GM12864 (cell line): ENCODE measurements around the gene TACC3.

Source experiments
- DNase-seq: peaks from one replicate; pipeline ENCODE4 v3.0.0-alpha.2; 2011; ENCODE audit warnings: low read depth
- H3K4me3 ChIP-seq: 2 replicates; pipeline ENCODE4 v1.5.1; 2011; ENCODE audit warnings: mild to moderate bottlenecking, low read depth, low read length, control low read depth
- TF ChIP-seq, protein P1 (sequence below): IDR thresholded peaks from 2 replicates; pipeline ENCODE4 v1.5.1; 2011; ENCODE audit warnings: low read depth, mild to moderate bottlenecking, moderate library complexity, low read length, control low read depth, inconsistent platforms; ENCODE audit errors: missing control alignments

TACC3 gene

DNA sequence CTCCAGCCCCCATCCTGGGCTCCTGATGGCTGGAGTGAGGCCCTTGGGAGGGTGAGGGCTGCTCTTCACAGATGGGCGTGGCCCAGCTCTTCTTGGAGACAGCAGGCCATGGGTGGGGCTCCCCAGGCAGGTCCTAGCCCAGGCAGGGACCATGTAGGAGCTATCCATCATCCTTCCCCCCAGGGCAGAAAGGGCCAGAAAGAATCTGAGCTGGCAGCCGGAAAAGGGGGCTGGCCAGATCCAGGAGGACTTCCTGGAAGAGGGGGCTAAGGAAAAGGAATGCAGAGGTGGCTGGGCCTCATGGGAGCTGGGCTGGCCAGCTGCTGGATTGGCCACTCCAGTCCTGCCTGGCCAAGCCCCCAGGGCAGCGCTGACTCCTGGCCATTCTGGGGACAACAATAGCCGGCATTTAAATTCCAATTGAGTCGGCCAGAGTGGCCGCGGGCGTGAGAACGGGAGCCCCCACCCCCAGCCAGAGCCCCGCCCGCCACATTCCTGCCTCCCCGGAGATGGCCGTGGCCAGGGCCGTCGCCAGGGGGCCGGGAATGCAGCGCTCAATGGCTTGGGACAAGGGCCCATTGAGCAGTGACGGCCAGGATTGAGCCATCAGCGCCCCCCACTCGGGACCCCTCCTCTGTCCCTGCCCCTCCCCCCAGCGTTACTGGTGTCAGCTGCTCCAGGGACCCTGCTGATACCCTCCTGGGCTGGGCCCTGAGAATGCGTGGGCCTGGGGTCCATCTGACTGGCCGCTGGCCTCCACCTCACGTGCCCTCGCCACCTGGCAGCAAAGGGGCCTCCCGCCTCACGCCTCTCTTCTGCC, 56.7 kb downstream of the TACC3 start:
- H3K4me3 ChIP-seq, result no peak overlapping the region
- TF ChIP-seq, protein P1, sequence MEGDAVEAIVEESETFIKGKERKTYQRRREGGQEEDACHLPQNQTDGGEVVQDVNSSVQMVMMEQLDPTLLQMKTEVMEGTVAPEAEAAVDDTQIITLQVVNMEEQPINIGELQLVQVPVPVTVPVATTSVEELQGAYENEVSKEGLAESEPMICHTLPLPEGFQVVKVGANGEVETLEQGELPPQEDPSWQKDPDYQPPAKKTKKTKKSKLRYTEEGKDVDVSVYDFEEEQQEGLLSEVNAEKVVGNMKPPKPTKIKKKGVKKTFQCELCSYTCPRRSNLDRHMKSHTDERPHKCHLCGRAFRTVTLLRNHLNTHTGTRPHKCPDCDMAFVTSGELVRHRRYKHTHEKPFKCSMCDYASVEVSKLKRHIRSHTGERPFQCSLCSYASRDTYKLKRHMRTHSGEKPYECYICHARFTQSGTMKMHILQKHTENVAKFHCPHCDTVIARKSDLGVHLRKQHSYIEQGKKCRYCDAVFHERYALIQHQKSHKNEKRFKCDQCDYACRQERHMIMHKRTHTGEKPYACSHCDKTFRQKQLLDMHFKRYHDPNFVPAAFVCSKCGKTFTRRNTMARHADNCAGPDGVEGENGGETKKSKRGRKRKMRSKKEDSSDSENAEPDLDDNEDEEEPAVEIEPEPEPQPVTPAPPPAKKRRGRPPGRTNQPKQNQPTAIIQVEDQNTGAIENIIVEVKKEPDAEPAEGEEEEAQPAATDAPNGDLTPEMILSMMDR, result no peak
- no peak for DNase-seq

DNA sequence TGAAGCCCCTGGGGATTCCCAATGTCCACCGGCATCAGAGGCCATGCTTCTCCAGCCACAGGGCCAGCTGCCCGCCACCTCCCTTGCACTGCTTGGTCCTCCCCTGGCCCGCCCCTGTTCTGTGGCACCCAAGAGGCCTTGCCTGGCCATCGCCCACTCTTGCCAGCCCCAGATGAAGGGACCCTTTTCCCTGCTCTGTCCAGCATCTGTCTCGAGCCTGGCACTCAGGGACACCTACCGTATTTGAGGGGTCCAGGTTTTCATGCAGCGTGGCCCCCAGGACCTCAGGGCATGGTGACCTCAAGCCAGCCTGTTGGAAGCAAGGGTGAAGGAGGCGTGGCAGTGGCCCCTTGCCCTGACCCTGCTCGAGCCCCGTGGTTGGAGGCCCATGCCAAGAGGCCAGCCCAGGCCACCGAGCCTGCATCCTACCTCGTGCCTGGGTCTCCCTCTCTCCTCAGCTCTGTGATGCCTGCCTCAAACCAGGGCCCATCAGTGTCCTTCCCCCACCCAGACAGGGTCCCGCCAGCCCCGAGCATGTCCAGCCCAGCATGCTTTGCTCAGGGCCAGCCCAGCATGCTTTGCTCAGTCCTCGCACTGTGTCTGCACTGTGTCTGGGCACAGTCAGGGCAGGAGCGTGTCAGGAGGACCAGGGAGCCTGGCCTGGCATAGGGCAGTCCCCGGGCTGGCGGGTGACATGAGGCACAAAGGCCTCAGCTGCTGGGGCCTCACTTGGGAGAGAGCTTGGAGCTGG, 57.5 kb downstream of the TACC3 start:
- H3K4me3 ChIP-seq, result no peak overlapping the region
- DNase-seq, result no peak
- TF ChIP-seq, protein P1, result no peak

DNA sequence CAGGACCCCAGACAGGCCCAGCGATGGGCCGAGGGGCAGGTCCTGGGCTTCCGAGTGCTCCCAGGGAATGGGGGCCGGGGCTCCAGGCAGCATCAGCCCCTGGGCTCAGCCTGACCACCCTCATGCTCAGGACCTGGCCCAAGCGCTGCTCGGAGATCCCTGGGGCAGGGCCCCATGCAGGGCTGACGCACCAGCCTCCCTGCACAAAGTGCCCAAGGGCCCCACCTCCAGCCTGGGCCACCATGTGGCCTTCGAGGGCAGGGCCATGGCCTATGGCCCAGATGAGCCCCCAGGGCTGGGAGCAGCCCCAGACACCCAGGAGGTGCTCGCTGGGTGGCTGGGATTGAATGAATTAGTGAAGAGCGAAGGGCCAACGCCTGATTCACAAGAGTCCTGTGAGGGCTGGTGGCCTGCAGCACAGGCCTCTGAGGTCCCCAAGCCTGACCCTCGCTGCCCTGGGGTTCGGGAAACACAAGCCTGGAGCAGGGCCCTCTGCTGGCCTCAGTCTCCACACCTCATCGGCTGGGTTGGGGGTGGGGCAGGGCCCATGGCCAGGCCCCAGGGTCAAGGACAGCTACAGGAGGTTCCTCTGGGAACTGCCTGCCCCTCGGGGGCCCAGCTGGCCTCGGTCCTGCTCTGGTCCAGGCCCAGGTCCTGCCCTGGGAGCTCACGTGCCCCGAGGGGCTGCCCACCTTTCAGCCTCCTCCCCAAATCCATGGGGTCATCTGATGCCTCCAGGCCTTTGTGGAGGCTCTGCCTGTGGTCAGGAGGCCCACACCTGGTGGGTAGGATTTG, 58.5 kb downstream of the TACC3 start:
- DNase-seq, result no peak
- H3K4me3 ChIP-seq, result no peak overlapping the region
- TF ChIP-seq, protein P1, result no peak

- TF ChIP-seq, protein P1, result no peak
- no peak overlapping the region for H3K4me3 ChIP-seq
These were observed 59.1 kb downstream of the TACC3 start for GRCh38 chr4:1780435-1780834.

GRCh38 chr4:1783015-1783414, 61.7 kb downstream of the TACC3 start:
- TF ChIP-seq, protein P1, result no peak
- DNase-seq, result no peak
- no peak overlapping the region for H3K4me3 ChIP-seq

More at GRCh38 chr4:1780435-1780834, 59.1 kb downstream of the TACC3 start:
- DNase-seq, result no peak

DNA sequence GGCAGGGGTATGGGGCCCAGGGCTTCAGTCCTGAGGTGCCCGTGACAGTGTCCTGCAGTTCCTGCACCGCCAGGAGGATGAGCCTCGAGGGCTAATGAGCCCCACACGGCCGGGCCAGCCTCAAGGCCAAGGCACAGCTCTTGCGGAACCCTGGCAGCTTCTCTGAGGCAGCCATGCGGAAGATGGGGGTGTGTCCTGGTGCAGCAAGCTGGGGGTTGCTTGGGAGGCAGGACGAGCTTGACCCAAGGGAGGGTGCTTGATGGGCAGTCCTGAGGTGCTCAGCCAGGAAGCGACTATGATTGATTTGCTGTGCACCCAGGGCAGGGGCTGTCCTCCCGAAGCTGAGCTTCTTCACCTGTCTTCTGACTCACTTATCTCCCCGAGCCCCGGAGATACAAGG, 62.6 kb downstream of the TACC3 start:
- no peak overlapping the region for H3K4me3 ChIP-seq
- DNase-seq, result no peak
- TF ChIP-seq, protein P1, result no peak
